NCI-H748 treated with DMSO at 0.1 percent for 48 hours (cell line): ENCODE results near the gene SH3BGRL2.
"Not testable (repeated sequence)": the region's sequence is repeated elsewhere in the genome, so short reads cannot be mapped to it uniquely, and the experiment has no call there.

Experiments
- DNase-seq: peaks from one replicate; lab custom pipeline; 2025; lab: John Stamatoyannopoulos, UW

The SH3BGRL2 gene

GRCh38 chr6:79649016-79649415 is 17.9 kb downstream of the SH3BGRL2 start:
- no peak for DNase-seq

- no peak for DNase-seq
Measured at GRCh38 chr6:79650950-79651349, 19.8 kb downstream of the SH3BGRL2 start.

GRCh38 chr6:79656134-79656533 is 25.0 kb downstream of the SH3BGRL2 start:
- DNase-seq: no peak

GRCh38 chr6:79657238-79657637 is 26.1 kb downstream of the SH3BGRL2 start:
- no peak for DNase-seq

- DNase-seq: not testable (repeated sequence)
Measured at GRCh38 chr6:79663655-79664054, 32.5 kb downstream of the SH3BGRL2 start.

- no peak for DNase-seq
Measured at GRCh38 chr6:79665725-79666551, 34.8 kb downstream of the SH3BGRL2 start.

- no peak for DNase-seq
Measured at GRCh38 chr6:79666634-79667033, 35.5 kb downstream of the SH3BGRL2 start.

GRCh38 chr6:79668381-79668780 is 37.3 kb downstream of the SH3BGRL2 start:
- no peak for DNase-seq

- DNase-seq: no peak
Measured at GRCh38 chr6:79669766-79670165, 38.6 kb downstream of the SH3BGRL2 start.

GRCh38 chr6:79670789-79671188 is 39.7 kb downstream of the SH3BGRL2 start:
- DNase-seq: peak; percentile 80

GRCh38 chr6:79671600-79672266 is 40.6 kb downstream of the SH3BGRL2 start:
- DNase-seq: peak; percentile 32

- no peak for DNase-seq
Measured at GRCh38 chr6:79672631-79673111, 41.5 kb downstream of the SH3BGRL2 start.

- no peak for DNase-seq
Measured at GRCh38 chr6:79673947-79674346, 42.8 kb downstream of the SH3BGRL2 start.

GRCh38 chr6:79676785-79677736 is 45.9 kb downstream of the SH3BGRL2 start:
- DNase-seq: no peak

GRCh38 chr6:79682682-79683081 is 51.6 kb downstream of the SH3BGRL2 start:
- not testable (repeated sequence) for DNase-seq

- DNase-seq: no peak
Measured at GRCh38 chr6:79684876-79685275, 53.7 kb downstream of the SH3BGRL2 start.

- DNase-seq: no peak
Measured at GRCh38 chr6:79686707-79687309, 55.7 kb downstream of the SH3BGRL2 start.

- DNase-seq: peak; percentile 56
Measured at GRCh38 chr6:79687759-79688158, 56.6 kb downstream of the SH3BGRL2 start.

- no peak for DNase-seq
Measured at GRCh38 chr6:79694156-79694555, 63.0 kb downstream of the SH3BGRL2 start.

GRCh38 chr6:79694623-79695343 is 63.7 kb downstream of the SH3BGRL2 start:
- no peak for DNase-seq

- no peak for DNase-seq
Measured at GRCh38 chr6:79697430-79697829, 66.3 kb downstream of the SH3BGRL2 start.
